ENCODE results near the gene RCOR3.
"Not testable (repeated sequence)": the region's sequence is repeated elsewhere in the genome, so short reads cannot be mapped to it uniquely, and the experiment has no call there.

The RCOR3 gene

GRCh38 chr1:211260141-211261107 is 1.3 kb downstream of the RCOR3 start:
- DNase-seq: peak; percentile 60

- no peak for DNase-seq
Measured at GRCh38 chr1:211261229-211261628, 2.1 kb downstream of the RCOR3 start.

- not testable (repeated sequence) for DNase-seq
Measured at GRCh38 chr1:211263022-211263421, 3.9 kb downstream of the RCOR3 start.

- DNase-seq: no peak
Measured at GRCh38 chr1:211267204-211267857, 8.2 kb downstream of the RCOR3 start.

GRCh38 chr1:211279340-211279739 is 20.2 kb downstream of the RCOR3 start:
- DNase-seq: no peak

- no peak for DNase-seq
Measured at GRCh38 chr1:211280910-211281309, 21.7 kb downstream of the RCOR3 start.

GRCh38 chr1:211281320-211282022 is 22.3 kb downstream of the RCOR3 start:
- DNase-seq: no peak

GRCh38 chr1:211282023-211282373 is 22.8 kb downstream of the RCOR3 start:
- no peak for DNase-seq

GRCh38 chr1:211285196-211285595 is 26.0 kb downstream of the RCOR3 start:
- no peak for DNase-seq

- no peak for DNase-seq
Measured at GRCh38 chr1:211287218-211287617, 28.1 kb downstream of the RCOR3 start.

- DNase-seq: no peak
Measured at GRCh38 chr1:211292411-211292810, 33.2 kb downstream of the RCOR3 start.

- DNase-seq: no peak
Measured at GRCh38 chr1:211296396-211296795, 37.2 kb downstream of the RCOR3 start.

GRCh38 chr1:211305044-211305443 is 45.9 kb downstream of the RCOR3 start:
- DNase-seq: no peak

GRCh38 chr1:211309617-211310016 is 50.5 kb downstream of the RCOR3 start:
- DNase-seq: no peak

- no peak for DNase-seq
Measured at GRCh38 chr1:211313392-211313791, 54.2 kb downstream of the RCOR3 start.

GRCh38 chr1:211318576-211319280 is 59.6 kb downstream of the RCOR3 start:
- DNase-seq: no peak

- DNase-seq: no peak
Measured at GRCh38 chr1:211319892-211320291, 60.7 kb downstream of the RCOR3 start.

GRCh38 chr1:211320980-211321379 is 61.8 kb downstream of the RCOR3 start:
- DNase-seq: no peak

GRCh38 chr1:211321646-211322045 is 62.5 kb downstream of the RCOR3 start:
- not testable (repeated sequence) for DNase-seq

- DNase-seq: peak; percentile 80
Measured at GRCh38 chr1:211323156-211324063, 64.2 kb downstream of the RCOR3 start.

GRCh38 chr1:211324992-211325775 is 66.0 kb downstream of the RCOR3 start:
- DNase-seq: no peak

All from CD4-positive, alpha-beta T cell treated with Interleukin-12 subunit alpha and Interleukin-12 subunit beta, for 1 hour (primary cell).